HEK293 (cell line): Measurements from ENCODE around the gene CAPN8.

ENCODE experiments used
- CTCF ChIA-PET: fragments of 350-600 bp; formaldehyde crosslinking; extraction: SDS; loops from one replicate; lab custom pipeline; 2021; ENCODE audit warnings: antibody characterized with exemption; lab: Yijun Ruan, JAX
- POLR2A ChIA-PET: fragments of 300-600 bp; formaldehyde crosslinking; extraction: SDS; loops from one replicate; lab custom pipeline; 2020; ENCODE audit warnings: antibody characterized with exemption, inconsistent platforms; lab: Yijun Ruan, JAX
- H3K27ac ChIP-seq: fragments of 200-500 bp; sonication (Bioruptor generic); 2 replicates; pipeline ENCODE4 v1.5.1; 2014; ENCODE audit warnings: low read depth, low read length, control low read depth, inconsistent platforms; ENCODE audit errors: extremely low read depth
- H3K36me3 ChIP-seq, 2 experiments: fragments of 200-500 bp in 1 of 2; sonication (Bioruptor generic) in 1 of 2; 1 replicate in 1 of 2; 2 replicates in 1 of 2; pipeline ENCODE4 v1.5.1; 2014 to 2017; ENCODE audit warnings: inconsistent platforms in 2 of 2, low read length in 2 of 2; ENCODE audit not compliant: control insufficient read depth in 2 of 2, insufficient read depth in 1 of 2
- H3K4me1 ChIP-seq: fragments of 200-500 bp; sonication (Bioruptor generic); 2 replicates; pipeline ENCODE4 v1.5.1; 2014; ENCODE audit warnings: mild to moderate bottlenecking, low read length, inconsistent platforms; ENCODE audit not compliant: control insufficient read depth, insufficient read depth
- H3K4me3 ChIP-seq: 2 replicates; pipeline ENCODE4 v1.5.1; 2011; ENCODE audit warnings: low read depth, mild to moderate bottlenecking, control low read depth, low read length, moderate library complexity
- H3K9me3 ChIP-seq: fragments of 200-500 bp; sonication (Bioruptor generic); 2 replicates; pipeline ENCODE4 v1.5.1; 2014; ENCODE audit warnings: low read depth, low read length, inconsistent platforms; ENCODE audit not compliant: control insufficient read depth, insufficient read depth
- GLI2 ChIP-seq: fragments of 450-650 bp; formaldehyde crosslinking; IDR thresholded peaks from 2 replicates; pipeline ENCODE4; 2017; ENCODE audit warnings: missing biosample characterization, missing genetic modification characterization, low read depth, borderline replicate concordance
- GLIS1 ChIP-seq: fragments of 450-650 bp; formaldehyde crosslinking; IDR thresholded peaks from 2 replicates; pipeline ENCODE4 v1.5.1; 2016; ENCODE audit warnings: missing biosample characterization, missing genetic modification characterization
- KLF1 ChIP-seq: fragments of 450-650 bp; formaldehyde crosslinking; IDR thresholded peaks from 2 replicates; pipeline ENCODE4 v1.5.1; 2016; ENCODE audit warnings: missing biosample characterization, missing genetic modification characterization
- KLF8 ChIP-seq: fragments of 450-650 bp; formaldehyde crosslinking; IDR thresholded peaks from 2 replicates; pipeline ENCODE4 v1.5.1; 2016; ENCODE audit warnings: missing biosample characterization, missing genetic modification characterization
- OSR2 ChIP-seq: fragments of 450-650 bp; formaldehyde crosslinking; IDR thresholded peaks from 2 replicates; pipeline ENCODE4 v1.5.1; 2016; ENCODE audit warnings: missing biosample characterization, missing genetic modification characterization
- PRDM1 ChIP-seq: fragments of 450-650 bp; formaldehyde crosslinking; IDR thresholded peaks from 2 replicates; pipeline ENCODE4; 2016; ENCODE audit warnings: missing biosample characterization, missing genetic modification characterization
- SP3 ChIP-seq: fragments of 450-650 bp; formaldehyde crosslinking; IDR thresholded peaks from 2 replicates; pipeline ENCODE4 v1.5.1; 2016; ENCODE audit warnings: missing biosample characterization, missing genetic modification characterization
- WT1 ChIP-seq: fragments of 450-650 bp; formaldehyde crosslinking; IDR thresholded peaks from 2 replicates; pipeline ENCODE4 v1.5.1; 2016; ENCODE audit warnings: missing biosample characterization, missing genetic modification characterization
- ZBTB8A ChIP-seq: fragments of 450-650 bp; formaldehyde crosslinking; IDR thresholded peaks from 2 replicates; pipeline ENCODE4 v1.5.1; 2016; ENCODE audit warnings: missing biosample characterization, missing genetic modification characterization
- ZIC2 ChIP-seq: fragments of 450-650 bp; formaldehyde crosslinking; IDR thresholded peaks from 2 replicates; pipeline ENCODE4 v1.5.1; 2016; ENCODE audit warnings: missing biosample characterization, missing genetic modification characterization
- ZNF121 ChIP-seq: fragments of 450-650 bp; formaldehyde crosslinking; IDR thresholded peaks from 2 replicates; pipeline ENCODE4 v1.5.1; 2016; ENCODE audit warnings: missing biosample characterization, missing genetic modification characterization
- ZNF138 ChIP-seq: fragments of 450-650 bp; formaldehyde crosslinking; IDR thresholded peaks from 2 replicates; pipeline ENCODE4 v1.5.1; 2016; ENCODE audit warnings: missing biosample characterization, missing genetic modification characterization, borderline replicate concordance
- ZNF184 ChIP-seq: fragments of 450-650 bp; IDR thresholded peaks from 2 replicates; pipeline ENCODE4 v1.5.1; 2018; ENCODE audit warnings: missing biosample characterization, mild to moderate bottlenecking, missing genetic modification characterization
- ZNF211 ChIP-seq: fragments of 450-650 bp; formaldehyde crosslinking; IDR thresholded peaks from 2 replicates; pipeline ENCODE4 v1.5.1; 2016; ENCODE audit warnings: low read depth, missing biosample characterization, missing genetic modification characterization
- ZNF24 ChIP-seq: fragments of 450-650 bp; formaldehyde crosslinking; IDR thresholded peaks from 2 replicates; pipeline ENCODE4 v1.5.1; 2016; ENCODE audit warnings: missing biosample characterization, missing genetic modification characterization
- ZNF335 ChIP-seq: fragments of 450-650 bp; formaldehyde crosslinking; conservative IDR thresholded peaks from 2 replicates; pipeline ENCODE4 v1.5.1; 2016; ENCODE audit warnings: missing biosample characterization, missing genetic modification characterization
- ZNF391 ChIP-seq: fragments of 450-650 bp; formaldehyde crosslinking; IDR thresholded peaks from 2 replicates; pipeline ENCODE4 v1.5.1; 2016; ENCODE audit warnings: low read depth, missing biosample characterization, missing genetic modification characterization, borderline replicate concordance
- ZNF514 ChIP-seq: fragments of 450-650 bp; formaldehyde crosslinking; IDR thresholded peaks from 2 replicates; pipeline ENCODE4 v1.5.1; 2016; ENCODE audit warnings: missing biosample characterization, missing genetic modification characterization
- ZNF529 ChIP-seq: fragments of 450-650 bp; formaldehyde crosslinking; IDR thresholded peaks from 2 replicates; pipeline ENCODE4 v1.5.1; 2017; ENCODE audit warnings: missing genetic modification characterization, missing biosample characterization; ENCODE audit not compliant: insufficient replicate concordance
- ZNF530 ChIP-seq: fragments of 450-650 bp; formaldehyde crosslinking; IDR thresholded peaks from 2 replicates; pipeline ENCODE4 v1.5.1; 2016; ENCODE audit warnings: low read depth, missing biosample characterization, missing genetic modification characterization
- ZNF544 ChIP-seq: fragments of 450-650 bp; formaldehyde crosslinking; IDR thresholded peaks from 2 replicates; pipeline ENCODE4 v1.5.0; 2017; ENCODE audit warnings: missing biosample characterization, missing genetic modification characterization
- ZNF596 ChIP-seq: fragments of 450-650 bp; IDR thresholded peaks from 2 replicates; pipeline ENCODE4 v1.5.0; 2018; ENCODE audit warnings: missing biosample characterization, mild to moderate bottlenecking, missing genetic modification characterization, moderate library complexity
- ZNF626 ChIP-seq: fragments of 450-650 bp; sonication (Bioruptor Pico); formaldehyde crosslinking; IDR thresholded peaks from 2 replicates; pipeline ENCODE4 v1.5.1; 2018; ENCODE audit warnings: missing biosample characterization, missing genetic modification characterization, inconsistent platforms
- ZNF777 ChIP-seq: fragments of 450-650 bp; formaldehyde crosslinking; IDR thresholded peaks from 2 replicates; pipeline ENCODE4 v1.5.1; 2017; ENCODE audit warnings: missing biosample characterization, missing genetic modification characterization, borderline replicate concordance
- TF ChIP-seq, protein P1 (sequence below): fragments of 450-650 bp; IDR thresholded peaks from 2 replicates; pipeline ENCODE4 v1.5.1; 2018; ENCODE audit warnings: missing biosample characterization, mild to moderate bottlenecking, missing genetic modification characterization
- TF ChIP-seq, protein P2 (sequence below): fragments of 450-650 bp; formaldehyde crosslinking; IDR thresholded peaks from 2 replicates; pipeline ENCODE4 v1.5.1; 2016; ENCODE audit warnings: missing biosample characterization, missing genetic modification characterization
- TF ChIP-seq, protein P3 (sequence below): fragments of 450-650 bp; formaldehyde crosslinking; IDR thresholded peaks from 2 replicates; pipeline ENCODE4 v1.5.1; 2017; ENCODE audit warnings: missing biosample characterization, missing genetic modification characterization
- TF ChIP-seq, protein P4 (sequence below): fragments of 450-650 bp; formaldehyde crosslinking; IDR thresholded peaks from 2 replicates; pipeline ENCODE4 v1.5.1; 2017; ENCODE audit warnings: missing biosample characterization, missing genetic modification characterization

The CAPN8 gene

DNA sequence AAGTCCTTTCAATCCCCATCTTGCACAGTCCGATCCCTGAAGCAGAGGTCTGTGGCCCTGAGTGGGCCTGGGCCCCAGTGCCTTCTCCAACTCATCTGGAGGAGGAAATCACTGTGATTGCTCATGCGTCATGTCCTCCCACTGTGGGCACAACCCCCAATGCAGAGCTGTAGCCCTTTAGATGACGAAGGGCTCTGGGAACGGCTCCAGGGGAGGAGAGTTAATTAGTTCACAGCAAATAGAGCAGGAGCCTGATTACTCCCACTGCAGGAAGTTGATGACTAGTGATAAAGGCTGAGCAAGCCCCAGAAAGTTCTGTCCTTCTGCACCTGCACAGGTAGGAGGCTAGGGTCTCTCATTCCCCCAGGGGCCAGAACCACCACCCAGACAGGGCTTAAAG lies 160.8 kb downstream of the CAPN8 start (continued):
- TF ChIP-seq WT1 (tag by site-specific recombination): peak; percentile 74
- TF ChIP-seq ZNF529 (tag by site-specific recombination): no peak
- TF ChIP-seq ZNF184 (tag by site-specific recombination): no peak
- no peak for TF ChIP-seq GLI2
- TF ChIP-seq ZNF138: no peak
- peak; percentile 74 for TF ChIP-seq GLIS1
- peak; percentile 64 for TF ChIP-seq ZBTB8A (tag by site-specific recombination)
- TF ChIP-seq, protein P1, sequence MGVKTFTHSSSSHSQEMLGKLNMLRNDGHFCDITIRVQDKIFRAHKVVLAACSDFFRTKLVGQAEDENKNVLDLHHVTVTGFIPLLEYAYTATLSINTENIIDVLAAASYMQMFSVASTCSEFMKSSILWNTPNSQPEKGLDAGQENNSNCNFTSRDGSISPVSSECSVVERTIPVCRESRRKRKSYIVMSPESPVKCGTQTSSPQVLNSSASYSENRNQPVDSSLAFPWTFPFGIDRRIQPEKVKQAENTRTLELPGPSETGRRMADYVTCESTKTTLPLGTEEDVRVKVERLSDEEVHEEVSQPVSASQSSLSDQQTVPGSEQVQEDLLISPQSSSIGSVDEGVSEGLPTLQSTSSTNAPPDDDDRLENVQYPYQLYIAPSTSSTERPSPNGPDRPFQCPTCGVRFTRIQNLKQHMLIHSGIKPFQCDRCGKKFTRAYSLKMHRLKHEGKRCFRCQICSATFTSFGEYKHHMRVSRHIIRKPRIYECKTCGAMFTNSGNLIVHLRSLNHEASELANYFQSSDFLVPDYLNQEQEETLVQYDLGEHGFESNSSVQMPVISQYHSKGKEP (tag by site-specific recombination): peak; percentile 30; the same call in 1 of the 2 replicates
- TF ChIP-seq ZNF335: no peak
- TF ChIP-seq ZNF777 (tag by site-specific recombination): no peak
- no peak for TF ChIP-seq KLF8
- TF ChIP-seq ZNF530: no peak
- 0 out of 2 replicates have a peak, but pooled peaks have one; percentile 13 for TF ChIP-seq ZIC2

DNA sequence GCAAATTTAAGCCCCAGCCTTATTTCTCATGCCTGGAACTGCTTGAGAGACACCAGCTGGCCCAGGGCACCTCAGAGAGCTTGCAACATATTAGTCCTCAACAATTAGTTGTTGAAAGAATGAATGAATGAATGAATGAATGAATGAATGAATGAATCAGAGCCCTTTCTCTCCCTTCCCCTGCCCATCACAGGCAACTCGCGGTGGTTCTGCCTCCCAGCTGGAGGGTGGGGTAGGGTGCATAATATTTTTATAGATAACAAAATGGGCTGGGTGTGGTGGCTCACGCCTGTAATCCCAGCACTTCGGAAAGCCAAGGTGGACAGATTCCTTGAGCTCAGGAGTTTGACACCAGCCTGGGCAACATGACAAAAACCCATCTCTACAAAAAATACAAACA lies 162.2 kb downstream of the CAPN8 start:
- Histone ChIP-seq H3K27ac (no peak overlapping the region), H3K4me1 (no peaks in the 10 kb centered on the region), H3K36me3 (no peaks in the 10 kb centered on the region), H3K4me3 (no peak overlapping the region), H3K9me3 (no peaks in the 10 kb centered on the region)
- POLR2A ChIA-PET: no interaction called here
- CTCF ChIA-PET: interaction anchor here (0.6 to 1.2 kb wide), 3 partner anchors 38 to 422 kb away, joined by 3 to 7 read pairs (median 3); no protein-coding TSS in a partner anchor
- TF ChIP-seq PRDM1 (no peak), ZNF24 (tag by site-specific recombination) (peak; percentile 71; the same call in 1 of the 2 replicates), KLF1 (tag by site-specific recombination) (peak; percentile 86), ZNF544 (tag by site-specific recombination) (no peak)

DNA sequence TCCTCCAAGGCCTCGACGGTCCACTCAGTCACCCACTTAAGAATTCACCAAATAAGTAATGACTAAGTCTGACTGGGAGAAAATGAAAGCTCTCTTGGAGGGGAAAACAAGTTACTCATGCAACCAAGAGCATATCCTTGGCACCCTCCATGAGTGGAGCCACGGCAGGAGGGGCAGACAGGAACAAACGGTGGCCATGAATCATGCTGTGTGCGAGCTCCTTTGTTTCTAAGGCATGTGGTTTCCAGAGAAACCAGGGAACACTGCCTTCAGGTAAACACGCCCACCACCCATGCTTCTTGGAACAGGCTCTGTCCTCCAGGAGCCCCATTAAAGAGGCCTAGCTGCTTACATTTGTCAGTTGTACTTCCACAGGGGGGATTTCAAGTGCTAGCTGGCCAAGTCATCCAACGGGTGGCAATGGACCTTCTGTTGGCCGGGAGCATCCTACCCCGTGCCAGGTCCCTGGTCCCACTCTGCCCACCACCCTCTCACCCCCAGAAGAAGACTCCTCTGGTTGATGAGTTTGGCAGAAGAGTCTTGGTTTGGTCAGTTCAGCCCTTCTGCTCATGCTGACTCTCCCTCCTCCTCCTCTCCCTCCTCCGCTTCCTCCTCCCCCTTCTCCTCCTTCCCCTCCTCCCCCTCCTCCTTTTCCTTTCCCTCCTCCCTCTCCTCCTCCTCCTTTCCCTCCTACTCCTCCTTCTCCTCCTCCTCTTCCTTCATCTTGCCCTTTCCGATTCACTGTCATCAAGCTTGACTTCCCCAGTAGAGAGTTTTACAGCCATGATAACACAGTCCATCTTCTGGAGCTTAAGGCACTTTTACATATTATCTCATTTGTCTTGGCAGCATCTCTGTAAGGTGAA lies 164.7 kb downstream of the CAPN8 start:
- no peak overlapping the region for H3K4me3 ChIP-seq
- no peaks in the 10 kb centered on the region for H3K4me1 ChIP-seq
- ChIA-PET CTCF (interaction anchor here (0.6 to 1.2 kb wide), 3 partner anchors 183 to 367 kb away, joined by 3 to 7 read pairs (median 3); no protein-coding TSS in a partner anchor), POLR2A (no interaction called here)
- H3K36me3 ChIP-seq: no peaks in the 10 kb centered on the region
- no peak overlapping the region for H3K27ac ChIP-seq
- no peaks in the 10 kb centered on the region for H3K9me3 ChIP-seq
- TF ChIP-seq ZNF596 (tag by site-specific recombination) (no peak), ZNF626 (tag by site-specific recombination) (no peak), ZNF211 (tag by site-specific recombination) (no peak), ZNF121 (tag by site-specific recombination) (no peak), SP3 (tag by site-specific recombination) (0 out of 2 replicates have a peak, but pooled peaks have one; percentile 21), OSR2 (tag by site-specific recombination) (peak; percentile 31; the same call in 1 of the 2 replicates), ZNF391 (tag by site-specific recombination) (no peak), ZNF514 (tag by site-specific recombination) (0 out of 2 replicates have a peak, but pooled peaks have one; percentile 23)
- TF ChIP-seq, protein P2, sequence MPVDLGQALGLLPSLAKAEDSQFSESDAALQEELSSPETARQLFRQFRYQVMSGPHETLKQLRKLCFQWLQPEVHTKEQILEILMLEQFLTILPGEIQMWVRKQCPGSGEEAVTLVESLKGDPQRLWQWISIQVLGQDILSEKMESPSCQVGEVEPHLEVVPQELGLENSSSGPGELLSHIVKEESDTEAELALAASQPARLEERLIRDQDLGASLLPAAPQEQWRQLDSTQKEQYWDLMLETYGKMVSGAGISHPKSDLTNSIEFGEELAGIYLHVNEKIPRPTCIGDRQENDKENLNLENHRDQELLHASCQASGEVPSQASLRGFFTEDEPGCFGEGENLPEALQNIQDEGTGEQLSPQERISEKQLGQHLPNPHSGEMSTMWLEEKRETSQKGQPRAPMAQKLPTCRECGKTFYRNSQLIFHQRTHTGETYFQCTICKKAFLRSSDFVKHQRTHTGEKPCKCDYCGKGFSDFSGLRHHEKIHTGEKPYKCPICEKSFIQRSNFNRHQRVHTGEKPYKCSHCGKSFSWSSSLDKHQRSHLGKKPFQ (tag by site-specific recombination): no peak
- TF ChIP-seq, protein P3, sequence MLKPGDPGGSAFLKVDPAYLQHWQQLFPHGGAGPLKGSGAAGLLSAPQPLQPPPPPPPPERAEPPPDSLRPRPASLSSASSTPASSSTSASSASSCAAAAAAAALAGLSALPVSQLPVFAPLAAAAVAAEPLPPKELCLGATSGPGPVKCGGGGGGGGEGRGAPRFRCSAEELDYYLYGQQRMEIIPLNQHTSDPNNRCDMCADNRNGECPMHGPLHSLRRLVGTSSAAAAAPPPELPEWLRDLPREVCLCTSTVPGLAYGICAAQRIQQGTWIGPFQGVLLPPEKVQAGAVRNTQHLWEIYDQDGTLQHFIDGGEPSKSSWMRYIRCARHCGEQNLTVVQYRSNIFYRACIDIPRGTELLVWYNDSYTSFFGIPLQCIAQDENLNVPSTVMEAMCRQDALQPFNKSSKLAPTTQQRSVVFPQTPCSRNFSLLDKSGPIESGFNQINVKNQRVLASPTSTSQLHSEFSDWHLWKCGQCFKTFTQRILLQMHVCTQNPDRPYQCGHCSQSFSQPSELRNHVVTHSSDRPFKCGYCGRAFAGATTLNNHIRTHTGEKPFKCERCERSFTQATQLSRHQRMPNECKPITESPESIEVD (tag by site-specific recombination): no peak
- TF ChIP-seq, protein P4, sequence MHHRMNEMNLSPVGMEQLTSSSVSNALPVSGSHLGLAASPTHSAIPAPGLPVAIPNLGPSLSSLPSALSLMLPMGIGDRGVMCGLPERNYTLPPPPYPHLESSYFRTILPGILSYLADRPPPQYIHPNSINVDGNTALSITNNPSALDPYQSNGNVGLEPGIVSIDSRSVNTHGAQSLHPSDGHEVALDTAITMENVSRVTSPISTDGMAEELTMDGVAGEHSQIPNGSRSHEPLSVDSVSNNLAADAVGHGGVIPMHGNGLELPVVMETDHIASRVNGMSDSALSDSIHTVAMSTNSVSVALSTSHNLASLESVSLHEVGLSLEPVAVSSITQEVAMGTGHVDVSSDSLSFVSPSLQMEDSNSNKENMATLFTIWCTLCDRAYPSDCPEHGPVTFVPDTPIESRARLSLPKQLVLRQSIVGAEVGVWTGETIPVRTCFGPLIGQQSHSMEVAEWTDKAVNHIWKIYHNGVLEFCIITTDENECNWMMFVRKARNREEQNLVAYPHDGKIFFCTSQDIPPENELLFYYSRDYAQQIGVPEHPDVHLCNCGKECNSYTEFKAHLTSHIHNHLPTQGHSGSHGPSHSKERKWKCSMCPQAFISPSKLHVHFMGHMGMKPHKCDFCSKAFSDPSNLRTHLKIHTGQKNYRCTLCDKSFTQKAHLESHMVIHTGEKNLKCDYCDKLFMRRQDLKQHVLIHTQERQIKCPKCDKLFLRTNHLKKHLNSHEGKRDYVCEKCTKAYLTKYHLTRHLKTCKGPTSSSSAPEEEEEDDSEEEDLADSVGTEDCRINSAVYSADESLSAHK (tag by site-specific recombination): no peak
